Stimulated activated CD4-positive, alpha-beta T cell treated with anti-CD3 and anti-CD28 coated beads, Interleukin-4, amount 100 ng/mL, for 48 hours (primary cell): ENCODE results near the gene ATP8A1.

ENCODE experiments used
- DNase-seq, 2 donors: peaks; one replicate each; pipeline ENCODE4 v3.0.0-alpha.2; 2020; ENCODE audit warnings: low read depth in 2 of 2

Gene ATP8A1

GRCh38 chr4:42570221-42570620 is 86.7 kb downstream of the ATP8A1 start:
- no peak for DNase-seq

GRCh38 chr4:42568610-42569207 is 88.2 kb downstream of the ATP8A1 start:
- peak; percentile 28 to 40 for DNase-seq

GRCh38 chr4:42566835-42567234 is 90.1 kb downstream of the ATP8A1 start:
- DNase-seq, result no peak

GRCh38 chr4:42562016-42562415 is 94.9 kb downstream of the ATP8A1 start:
- no peak for DNase-seq

GRCh38 chr4:42561031-42561430 is 95.9 kb downstream of the ATP8A1 start:
- DNase-seq, result no peak

GRCh38 chr4:42560467-42560861 is 96.4 kb downstream of the ATP8A1 start:
- no peak for DNase-seq

GRCh38 chr4:42558156-42558555 is 98.7 kb downstream of the ATP8A1 start:
- no peak for DNase-seq

- DNase-seq, result no peak
These were observed 101.1 kb downstream of the ATP8A1 start for GRCh38 chr4:42555828-42556227.

- DNase-seq, result no peak
These were observed 102.8 kb downstream of the ATP8A1 start for GRCh38 chr4:42554072-42554471.

GRCh38 chr4:42549896-42550295 is 107.0 kb downstream of the ATP8A1 start:
- DNase-seq, result no peak

- no peak for DNase-seq
These were observed 109.1 kb downstream of the ATP8A1 start for GRCh38 chr4:42547805-42548204.

- DNase-seq, result no peak
These were observed 113.1 kb downstream of the ATP8A1 start for GRCh38 chr4:42543762-42544161.

- DNase-seq, result no peak
These were observed 113.8 kb downstream of the ATP8A1 start for GRCh38 chr4:42543126-42543525.

GRCh38 chr4:42541647-42542046 is 115.3 kb downstream of the ATP8A1 start:
- no peak for DNase-seq

- no peak for DNase-seq
These were observed 123.9 kb downstream of the ATP8A1 start for GRCh38 chr4:42533042-42533441.

- no peak for DNase-seq
These were observed 125.4 kb downstream of the ATP8A1 start for GRCh38 chr4:42531341-42532030.

GRCh38 chr4:42523066-42523718 is 133.7 kb downstream of the ATP8A1 start:
- no peak for DNase-seq

GRCh38 chr4:42519803-42520417 is 137.0 kb downstream of the ATP8A1 start:
- DNase-seq, result peak; percentile 17 to 39

- DNase-seq, result no peak
These were observed 141.6 kb downstream of the ATP8A1 start for GRCh38 chr4:42515156-42515884.

GRCh38 chr4:42513748-42514492 is 143.0 kb downstream of the ATP8A1 start:
- DNase-seq, result no peak

GRCh38 chr4:42512226-42512625 is 144.7 kb downstream of the ATP8A1 start:
- DNase-seq, result no peak
